ENCODE data around the gene GMPPA.

GMPPA gene

DNA sequence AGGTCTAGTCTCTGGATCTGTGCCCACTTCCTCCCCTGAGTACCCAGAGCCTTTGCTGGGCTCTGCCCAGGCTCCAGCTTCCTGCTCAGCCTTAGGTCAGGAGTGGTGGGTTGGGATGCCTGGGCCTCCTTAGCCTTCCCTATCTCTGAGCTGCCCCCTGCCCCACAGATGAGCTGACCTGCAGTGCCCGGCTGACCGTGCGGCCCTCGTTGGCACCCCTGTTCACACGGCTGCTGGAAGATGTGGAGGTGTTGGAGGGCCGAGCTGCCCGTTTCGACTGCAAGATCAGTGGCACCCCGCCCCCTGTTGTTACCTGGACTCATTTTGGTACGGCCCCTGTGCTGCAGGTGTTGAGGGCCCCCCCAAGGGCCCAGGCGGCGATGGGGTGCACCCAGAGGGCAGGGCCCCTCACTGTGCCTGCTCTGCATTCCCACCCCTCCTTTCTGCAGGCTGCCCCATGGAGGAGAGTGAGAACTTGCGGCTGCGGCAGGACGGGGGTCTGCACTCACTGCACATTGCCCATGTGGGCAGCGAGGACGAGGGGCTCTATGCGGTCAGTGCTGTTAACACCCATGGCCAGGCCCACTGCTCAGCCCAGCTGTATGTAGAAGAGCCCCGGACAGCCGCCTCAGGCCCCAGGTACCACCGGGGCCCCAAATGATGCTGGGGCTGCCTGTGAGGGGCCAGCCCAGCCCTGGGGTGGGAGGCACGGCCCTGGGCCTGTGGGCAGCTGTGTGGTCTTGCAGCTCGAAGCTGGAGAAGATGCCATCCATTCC, 30.1 kb upstream of the GMPPA start:
- DNase-seq, result no peak

DNA sequence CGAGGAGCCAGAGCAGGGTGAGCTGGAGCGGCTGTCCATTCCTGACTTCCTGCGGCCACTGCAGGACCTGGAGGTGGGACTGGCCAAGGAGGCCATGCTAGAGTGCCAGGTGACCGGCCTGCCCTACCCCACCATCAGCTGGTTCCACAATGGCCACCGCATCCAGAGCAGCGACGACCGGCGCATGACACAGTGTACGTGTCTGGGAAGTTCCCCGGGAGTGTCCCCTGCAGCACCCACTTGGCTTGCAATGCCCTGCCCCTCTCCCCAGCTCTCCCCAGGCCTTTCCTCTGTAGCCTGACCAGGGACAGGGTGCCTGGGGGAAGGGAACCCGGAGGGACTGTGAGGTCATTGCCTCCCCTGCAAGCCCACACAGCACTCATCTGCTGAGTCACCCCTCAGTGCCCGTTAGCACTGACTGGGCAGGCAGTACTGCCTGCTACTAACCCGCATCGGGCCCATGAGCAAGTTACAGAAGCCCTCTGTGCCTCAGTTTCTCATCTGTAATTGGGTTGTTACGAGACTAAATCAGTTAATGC, 29.4 kb upstream of the GMPPA start:
- DNase-seq, result no peak

DNA sequence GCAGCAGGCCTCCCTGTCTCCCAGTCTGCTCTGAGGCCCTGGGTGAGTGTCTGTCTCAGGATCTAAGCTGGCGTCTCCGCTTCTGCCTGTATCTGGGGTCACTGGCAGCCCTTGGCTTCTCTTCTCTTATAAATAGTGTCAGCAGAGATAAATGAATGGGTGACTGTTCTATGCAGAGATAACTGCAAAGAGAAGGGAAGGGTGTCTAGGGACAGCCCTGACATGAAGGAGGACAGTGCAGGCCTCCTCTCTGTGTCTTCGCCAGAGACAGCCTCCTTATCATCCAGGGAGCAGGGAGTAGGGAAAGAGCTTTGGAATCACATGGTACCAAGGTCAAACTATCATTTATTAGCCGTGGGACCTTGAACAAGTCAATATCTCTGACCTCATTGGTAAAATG, 28.3 kb upstream of the GMPPA start:
- DNase-seq, result no peak

DNA sequence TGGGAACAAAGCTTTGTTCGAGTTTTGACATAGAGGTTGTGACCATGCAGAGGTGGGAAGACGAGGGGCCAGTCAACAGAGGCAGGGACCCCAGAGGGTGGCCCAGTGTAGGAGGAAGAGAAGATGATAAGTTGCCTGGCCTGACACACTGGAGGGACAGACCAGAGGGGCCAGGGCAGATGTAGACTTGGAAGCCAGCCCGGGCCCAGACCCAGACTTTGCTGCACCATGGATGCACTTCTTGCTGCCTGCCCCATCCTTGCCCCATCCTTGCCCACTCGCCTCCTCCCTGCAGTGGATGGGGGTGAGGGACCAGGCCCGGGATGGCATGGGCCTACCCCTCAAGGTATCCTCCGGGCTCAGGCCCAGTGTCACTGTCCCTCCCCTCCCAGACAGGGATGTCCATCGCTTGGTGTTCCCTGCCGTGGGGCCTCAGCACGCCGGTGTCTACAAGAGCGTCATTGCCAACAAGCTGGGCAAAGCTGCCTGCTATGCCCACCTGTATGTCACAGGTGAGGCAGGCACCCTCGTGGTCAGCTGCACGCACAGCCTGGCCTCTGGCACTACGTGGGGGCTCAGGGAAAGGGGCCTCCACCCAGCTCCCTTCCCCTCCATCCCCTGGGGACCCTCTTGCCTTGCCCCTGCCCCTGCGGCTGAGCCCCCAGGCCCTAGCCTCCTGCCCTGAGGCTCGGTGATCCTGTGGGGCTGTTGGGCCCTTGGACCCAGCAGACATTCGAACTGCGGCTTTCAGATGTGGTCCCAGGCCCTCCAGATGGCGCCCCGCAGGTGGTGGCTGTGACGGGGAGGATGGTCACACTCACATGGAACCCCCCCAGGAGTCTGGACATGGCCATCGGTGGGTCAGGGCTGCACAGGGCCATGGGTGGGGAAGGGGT, 27.0 kb upstream of the GMPPA start:
- DNase-seq, result no peak

DNA sequence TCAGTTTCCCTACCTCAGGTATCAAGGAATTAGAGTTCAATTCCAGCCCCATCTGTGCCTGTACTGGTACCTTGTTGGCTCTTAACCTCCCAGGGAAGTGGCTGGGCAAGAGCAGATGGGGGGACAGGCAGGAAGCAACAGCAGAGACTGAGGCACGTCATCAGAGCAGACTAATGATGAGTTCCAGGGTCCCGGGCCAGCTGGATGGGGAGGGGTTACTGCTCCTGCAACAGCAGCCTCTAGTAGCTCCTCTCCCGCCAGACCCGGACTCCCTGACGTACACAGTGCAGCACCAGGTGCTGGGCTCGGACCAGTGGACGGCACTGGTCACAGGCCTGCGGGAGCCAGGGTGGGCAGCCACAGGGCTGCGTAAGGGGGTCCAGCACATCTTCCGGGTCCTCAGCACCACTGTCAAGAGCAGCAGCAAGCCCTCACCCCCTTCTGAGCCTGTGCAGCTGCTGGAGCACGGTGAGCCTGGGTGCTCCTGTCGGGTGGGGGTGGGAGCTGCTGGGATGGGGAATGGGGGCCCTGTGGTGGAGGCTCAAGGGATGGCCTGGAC, 26.0 kb upstream of the GMPPA start:
- no peak for DNase-seq

DNA sequence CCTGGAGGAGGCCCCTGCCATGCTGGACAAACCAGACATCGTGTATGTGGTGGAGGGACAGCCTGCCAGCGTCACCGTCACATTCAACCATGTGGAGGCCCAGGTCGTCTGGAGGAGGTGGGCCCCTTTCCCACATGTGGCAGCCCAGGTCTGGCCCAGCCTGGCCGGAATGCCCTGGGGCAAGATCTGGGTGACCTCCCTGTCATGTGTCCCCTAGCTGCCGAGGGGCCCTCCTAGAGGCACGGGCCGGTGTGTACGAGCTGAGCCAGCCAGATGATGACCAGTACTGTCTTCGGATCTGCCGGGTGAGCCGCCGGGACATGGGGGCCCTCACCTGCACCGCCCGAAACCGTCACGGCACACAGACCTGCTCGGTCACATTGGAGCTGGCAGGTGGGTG, 25.2 kb upstream of the GMPPA start:
- DNase-seq, result no peak

DNA sequence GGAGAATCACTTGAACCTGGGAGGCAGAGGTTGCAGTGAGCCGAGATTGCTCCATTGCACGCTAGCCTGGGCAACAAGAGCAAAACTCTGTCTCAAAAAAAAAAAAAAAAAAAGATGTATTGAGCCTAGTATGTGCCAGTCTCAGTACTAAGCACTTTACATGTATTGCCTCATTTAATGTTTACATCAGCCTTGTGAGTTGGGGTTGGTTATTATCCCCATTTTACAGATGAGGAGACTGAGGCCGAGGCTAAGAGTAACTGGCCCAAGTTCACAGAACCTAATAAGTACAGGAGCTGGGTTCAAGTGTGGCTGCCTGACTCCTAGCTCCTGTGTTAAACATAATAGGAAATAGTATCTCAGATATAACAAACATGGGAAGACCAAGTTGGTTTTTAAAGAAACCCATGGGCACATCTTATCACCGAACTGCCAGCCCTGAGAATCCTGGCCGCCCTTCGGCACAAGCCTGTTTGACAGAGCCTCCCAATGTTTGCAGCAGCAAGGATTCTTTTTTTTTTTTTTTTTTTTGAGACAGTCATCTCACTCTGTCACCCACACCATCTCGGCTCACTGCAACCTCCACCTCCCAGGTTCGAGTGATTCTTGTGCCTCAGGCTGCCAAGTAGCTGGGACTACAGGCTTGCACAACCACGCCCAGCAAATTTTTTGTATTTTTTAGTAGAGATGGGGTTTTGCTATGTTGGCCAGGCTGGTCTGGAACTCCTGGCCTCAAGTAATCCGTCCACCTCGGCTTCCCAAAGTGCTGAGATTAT, 24.2 kb upstream of the GMPPA start:
- DNase-seq, result no peak

DNA sequence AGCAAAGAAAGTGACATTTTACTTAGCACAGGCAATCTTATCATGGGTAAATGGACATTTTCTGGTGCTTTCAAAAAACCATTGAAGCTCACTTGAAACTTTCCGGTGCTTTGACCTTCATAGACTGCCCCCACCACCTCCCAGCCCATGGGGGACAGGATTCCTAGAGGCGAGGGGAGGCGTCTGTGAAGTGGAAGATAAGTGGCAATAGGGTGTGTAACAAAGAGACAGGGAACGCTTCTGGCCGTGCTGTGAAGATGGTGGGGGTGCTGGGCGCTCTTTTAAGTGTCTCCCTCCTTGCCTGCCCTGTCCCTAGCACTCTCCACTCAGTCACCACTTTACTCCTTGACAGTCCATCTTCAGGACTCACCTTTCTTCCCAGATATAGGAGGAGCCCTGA, 23.4 kb upstream of the GMPPA start:
- DNase-seq, result no peak

DNA sequence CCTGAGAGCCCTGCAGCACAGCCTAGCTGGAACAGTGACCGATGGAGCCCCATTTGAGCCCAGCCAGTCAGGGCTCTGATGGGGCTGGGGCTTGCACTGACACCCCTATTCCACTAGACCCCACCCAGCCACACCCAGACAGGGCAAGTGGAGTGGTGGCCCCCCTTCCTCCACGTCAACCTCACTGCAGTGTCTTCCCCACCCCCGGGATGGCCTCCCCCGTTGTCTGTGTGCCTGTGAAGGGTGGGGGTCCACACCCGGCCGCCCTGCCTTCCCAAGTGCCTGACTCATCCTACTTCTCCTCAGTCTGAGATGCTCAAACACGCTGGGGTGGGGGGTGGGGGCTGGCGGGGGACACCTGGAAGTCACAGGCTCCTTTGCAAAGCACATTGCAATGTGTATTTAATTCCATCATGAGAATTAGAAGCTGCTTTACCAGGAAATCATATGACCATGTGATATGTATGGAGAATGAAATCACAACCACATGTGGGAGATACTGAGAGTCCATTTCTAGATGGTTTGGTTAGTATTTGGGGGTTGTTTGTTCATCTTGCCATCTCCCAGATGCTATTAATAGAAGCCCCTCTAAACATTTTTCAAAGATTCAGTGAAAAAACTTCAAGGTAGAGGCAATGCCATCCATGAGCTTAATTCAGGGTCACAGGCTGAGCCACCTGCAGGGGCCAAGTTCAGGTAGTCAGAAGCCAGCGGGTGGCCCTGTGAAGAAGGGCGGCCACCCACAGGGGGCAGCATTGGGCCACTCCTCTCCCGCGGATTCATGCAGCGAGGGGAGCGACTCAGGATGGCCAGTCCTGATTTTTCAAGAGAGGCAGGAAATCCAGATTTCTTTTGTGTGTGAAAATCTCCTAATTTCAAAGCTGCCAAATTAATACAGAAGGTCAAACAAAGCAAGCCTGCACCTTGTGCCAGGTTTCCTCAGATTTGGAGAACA, 22.7 kb upstream of the GMPPA start:
- peak; percentile 81 for DNase-seq

DNA sequence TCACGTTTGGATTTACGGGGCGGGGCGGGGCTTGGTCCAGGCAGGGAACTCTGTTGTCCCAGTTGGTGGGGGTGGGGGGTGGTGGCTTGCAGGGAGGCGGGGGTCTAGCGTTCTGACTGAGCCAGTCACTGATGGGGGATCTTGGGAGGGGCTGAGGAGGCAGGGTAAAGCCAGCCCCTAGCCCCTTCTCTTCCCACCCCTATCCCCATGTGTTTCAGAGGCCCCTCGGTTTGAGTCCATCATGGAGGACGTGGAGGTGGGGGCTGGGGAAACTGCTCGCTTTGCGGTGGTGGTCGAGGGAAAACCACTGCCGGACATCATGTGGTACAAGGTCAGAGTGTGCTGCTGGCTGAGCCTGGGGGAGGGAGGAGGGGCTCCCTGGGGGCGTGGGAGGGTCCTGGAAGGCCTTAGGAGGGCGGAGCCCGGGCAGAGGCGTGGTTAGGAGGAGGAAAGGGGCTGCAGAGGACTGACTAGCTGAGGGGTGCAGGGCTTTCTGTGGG, 22.0 kb upstream of the GMPPA start:
- DNase-seq, result no peak

DNA sequence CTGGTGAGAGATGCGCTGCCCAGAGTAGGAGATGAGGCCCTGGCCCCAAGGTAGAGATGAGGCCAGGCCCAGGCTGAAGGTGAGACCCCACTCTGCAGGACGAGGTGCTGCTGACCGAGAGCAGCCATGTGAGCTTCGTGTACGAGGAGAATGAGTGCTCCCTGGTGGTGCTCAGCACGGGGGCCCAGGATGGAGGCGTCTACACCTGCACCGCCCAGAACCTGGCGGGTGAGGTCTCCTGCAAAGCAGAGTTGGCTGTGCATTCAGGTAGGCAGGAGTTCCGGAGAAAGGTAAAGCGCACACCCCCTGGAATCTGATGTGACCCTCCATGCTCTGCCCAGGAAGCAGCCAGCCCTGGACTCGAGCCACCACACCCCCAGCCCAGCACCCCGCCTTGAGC, 21.5 kb upstream of the GMPPA start:
- no peak for DNase-seq

DNA sequence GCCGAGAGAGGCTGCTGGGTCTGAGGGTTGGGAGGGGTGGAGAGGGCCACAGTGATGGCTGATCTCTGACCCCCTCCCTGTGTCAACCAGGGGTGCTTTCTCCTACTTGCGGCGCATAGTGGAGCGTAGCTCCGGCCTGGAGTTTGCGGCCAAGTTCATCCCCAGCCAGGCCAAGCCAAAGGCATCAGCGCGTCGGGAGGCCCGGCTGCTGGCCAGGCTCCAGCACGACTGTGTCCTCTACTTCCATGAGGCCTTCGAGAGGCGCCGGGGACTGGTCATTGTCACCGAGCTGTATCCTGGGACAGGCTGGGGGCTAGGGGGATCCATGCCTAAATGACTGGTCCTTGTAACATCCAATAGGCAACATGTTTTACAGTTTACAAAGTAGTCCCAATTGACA, 20.9 kb upstream of the GMPPA start:
- DNase-seq, result no peak

DNA sequence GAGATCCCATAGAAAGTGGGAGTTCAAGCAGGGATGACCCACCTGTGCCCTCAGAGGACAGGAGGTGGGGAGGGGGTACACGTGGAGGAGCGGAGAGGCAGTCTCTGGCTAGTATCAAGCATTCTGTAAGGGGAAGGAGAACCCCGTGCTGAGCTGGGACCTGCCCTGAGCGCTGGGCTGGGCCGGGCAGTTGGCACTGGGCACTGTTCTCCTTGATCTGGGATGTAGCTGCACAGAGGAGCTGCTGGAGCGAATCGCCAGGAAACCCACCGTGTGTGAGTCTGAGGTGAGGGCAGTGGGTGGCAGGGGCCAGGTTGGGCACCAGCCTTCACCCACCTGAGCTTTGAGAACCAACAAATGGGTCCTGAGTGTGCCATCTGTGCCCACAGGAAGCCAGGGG, 19.8 kb upstream of the GMPPA start:
- no peak for DNase-seq

DNA sequence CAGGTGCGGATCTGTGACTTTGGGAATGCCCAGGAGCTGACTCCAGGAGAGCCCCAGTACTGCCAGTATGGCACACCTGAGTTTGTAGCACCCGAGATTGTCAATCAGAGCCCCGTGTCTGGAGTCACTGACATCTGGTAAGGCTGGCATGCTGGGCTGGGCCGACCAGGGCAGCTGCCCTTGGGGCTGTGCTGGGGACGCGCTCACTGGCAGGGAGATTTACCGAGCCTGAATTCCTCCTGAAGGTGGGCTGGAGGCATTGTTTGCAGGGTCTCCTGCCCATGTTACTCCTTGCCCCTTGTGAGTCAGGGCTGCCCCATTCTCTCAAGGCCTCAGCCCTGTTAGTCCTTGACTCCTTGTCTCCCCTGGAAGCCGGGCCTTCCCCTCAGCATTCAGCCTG, 18.7 kb upstream of the GMPPA start:
- no peak for DNase-seq

DNA sequence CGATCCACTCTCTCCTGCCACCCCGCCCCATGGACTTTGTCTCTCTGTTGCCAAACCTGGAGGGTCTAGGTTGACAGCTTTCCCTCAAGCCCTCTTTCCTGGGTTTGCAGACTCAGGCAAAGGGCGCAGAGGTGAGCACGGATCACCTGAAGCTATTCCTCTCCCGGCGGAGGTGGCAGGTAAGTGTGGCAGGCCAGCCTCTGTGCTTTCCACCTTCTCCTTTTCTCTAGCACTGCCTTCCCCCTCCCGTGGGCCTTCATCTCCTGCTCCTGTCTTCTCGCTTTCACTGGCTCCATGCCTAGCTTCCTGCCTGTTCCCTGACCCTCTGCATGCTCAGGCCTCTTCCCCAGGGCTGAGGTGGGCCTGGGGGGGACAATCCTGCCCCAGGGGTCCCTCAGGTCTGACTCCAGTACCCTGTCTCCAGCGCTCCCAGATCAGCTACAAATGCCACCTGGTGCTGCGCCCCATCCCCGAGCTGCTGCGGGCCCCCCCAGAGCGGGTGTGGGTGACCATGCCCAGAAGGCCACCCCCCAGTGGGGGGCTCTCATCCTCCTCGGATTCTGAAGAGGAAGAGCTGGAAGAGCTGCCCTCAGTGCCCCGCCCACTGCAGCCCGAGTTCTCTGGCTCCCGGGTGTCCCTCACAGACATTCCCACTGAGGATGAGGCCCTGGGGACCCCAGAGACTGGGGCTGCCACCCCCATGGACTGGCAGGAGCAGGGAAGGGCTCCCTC, 15.9 kb upstream of the GMPPA start:
- DNase-seq, result no peak

DNA sequence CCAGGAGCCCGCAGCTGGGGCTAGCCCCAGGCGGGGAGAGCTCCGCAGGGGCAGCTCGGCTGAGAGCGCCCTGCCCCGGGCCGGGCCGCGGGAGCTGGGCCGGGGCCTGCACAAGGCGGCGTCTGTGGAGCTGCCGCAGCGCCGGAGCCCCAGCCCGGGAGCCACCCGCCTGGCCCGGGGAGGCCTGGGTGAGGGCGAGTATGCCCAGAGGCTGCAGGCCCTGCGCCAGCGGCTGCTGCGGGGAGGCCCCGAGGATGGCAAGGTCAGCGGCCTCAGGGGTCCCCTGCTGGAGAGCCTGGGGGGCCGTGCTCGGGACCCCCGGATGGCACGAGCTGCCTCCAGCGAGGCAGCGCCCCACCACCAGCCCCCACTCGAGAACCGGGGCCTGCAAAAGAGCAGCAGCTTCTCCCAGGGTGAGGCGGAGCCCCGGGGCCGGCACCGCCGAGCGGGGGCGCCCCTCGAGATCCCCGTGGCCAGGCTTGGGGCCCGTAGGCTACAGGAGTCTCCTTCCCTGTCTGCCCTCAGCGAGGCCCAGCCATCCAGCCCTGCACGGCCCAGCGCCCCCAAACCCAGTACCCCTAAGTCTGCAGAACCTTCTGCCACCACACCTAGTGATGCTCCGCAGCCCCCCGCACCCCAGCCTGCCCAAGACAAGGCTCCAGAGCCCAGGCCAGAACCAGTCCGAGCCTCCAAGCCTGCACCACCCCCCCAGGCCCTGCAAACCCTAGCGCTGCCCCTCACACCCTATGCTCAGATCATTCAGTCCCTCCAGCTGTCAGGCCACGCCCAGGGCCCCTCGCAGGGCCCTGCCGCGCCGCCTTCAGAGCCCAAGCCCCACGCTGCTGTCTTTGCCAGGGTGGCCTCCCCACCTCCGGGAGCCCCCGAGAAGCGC, 15.0 kb upstream of the GMPPA start:
- no peak for DNase-seq

DNA sequence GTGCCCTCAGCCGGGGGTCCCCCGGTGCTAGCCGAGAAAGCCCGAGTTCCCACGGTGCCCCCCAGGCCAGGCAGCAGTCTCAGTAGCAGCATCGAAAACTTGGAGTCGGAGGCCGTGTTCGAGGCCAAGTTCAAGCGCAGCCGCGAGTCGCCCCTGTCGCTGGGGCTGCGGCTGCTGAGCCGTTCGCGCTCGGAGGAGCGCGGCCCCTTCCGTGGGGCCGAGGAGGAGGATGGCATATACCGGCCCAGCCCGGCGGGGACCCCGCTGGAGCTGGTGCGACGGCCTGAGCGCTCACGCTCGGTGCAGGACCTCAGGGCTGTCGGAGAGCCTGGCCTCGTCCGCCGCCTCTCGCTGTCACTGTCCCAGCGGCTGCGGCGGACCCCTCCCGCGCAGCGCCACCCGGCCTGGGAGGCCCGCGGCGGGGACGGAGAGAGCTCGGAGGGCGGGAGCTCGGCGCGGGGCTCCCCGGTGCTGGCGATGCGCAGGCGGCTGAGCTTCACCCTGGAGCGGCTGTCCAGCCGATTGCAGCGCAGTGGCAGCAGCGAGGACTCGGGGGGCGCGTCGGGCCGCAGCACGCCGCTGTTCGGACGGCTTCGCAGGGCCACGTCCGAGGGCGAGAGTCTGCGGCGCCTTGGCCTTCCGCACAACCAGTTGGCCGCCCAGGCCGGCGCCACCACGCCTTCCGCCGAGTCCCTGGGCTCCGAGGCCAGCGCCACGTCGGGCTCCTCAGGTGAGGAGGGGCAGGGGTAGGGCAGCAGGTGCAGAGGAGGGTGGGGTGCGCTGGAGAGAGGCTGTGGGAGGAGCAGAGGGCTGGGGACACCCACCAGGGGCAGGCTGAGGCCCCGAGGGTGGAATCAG, 14.1 kb upstream of the GMPPA start:
- no peak for DNase-seq

DNA sequence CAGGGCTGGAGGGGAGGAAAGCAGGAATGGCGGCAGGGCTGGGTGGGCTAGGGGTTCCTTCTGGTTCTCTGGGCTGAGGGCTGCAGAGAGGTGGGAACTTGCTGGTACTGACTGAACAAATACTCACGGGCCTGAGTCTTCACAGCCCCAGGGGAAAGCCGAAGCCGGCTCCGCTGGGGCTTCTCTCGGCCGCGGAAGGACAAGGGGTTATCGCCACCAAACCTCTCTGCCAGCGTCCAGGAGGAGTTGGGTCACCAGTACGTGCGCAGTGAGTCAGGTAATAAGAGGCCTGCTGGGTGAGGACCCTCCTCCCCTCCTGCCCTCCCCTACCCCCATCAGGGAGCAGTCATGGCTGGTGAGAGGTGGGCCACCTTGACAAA, 13.5 kb upstream of the GMPPA start:
- DNase-seq, result no peak

All from activated CD4-positive, alpha-beta T cell treated with anti-CD3 and anti-CD28 coated beads for 48 hours (primary cell).